WERI-Rb-1 (cell line): ENCODE measurements around the gene OR13D1.
"Not testable (repeated sequence)": the region's sequence is repeated elsewhere in the genome, so short reads cannot be mapped to it uniquely, and the experiment has no call there.

Experiments used
- DNase-seq: peaks from one replicate; pipeline ENCODE4 v3.0.0-alpha.2; 2020
- H3K27ac ChIP-seq: fragments of 250-450 bp; sonication (Bioruptor Pico); 2 replicates; pipeline ENCODE4 v1.5.1; 2020; ENCODE audit warnings: mild to moderate bottlenecking, moderate library complexity
- H3K27me3 ChIP-seq: fragments of 250-450 bp; sonication (Bioruptor Pico); 2 replicates; pipeline ENCODE4 v1.5.1; 2021; ENCODE audit warnings: mild to moderate bottlenecking, low read depth, moderate library complexity; ENCODE audit not compliant: insufficient read depth, severe bottlenecking
- H3K36me3 ChIP-seq: fragments of 250-450 bp; sonication (Bioruptor Pico); 2 replicates; pipeline ENCODE4 v1.5.1; 2020; ENCODE audit warnings: mild to moderate bottlenecking, moderate library complexity
- H3K4me3 ChIP-seq: 2 replicates; pipeline ENCODE4 v1.5.1; 2011; ENCODE audit warnings: low read depth, mild to moderate bottlenecking, control low read depth, low read length
- H3K9me3 ChIP-seq: fragments of 250-450 bp; sonication (Bioruptor Pico); 2 replicates; pipeline ENCODE4 v1.5.1; 2021; ENCODE audit warnings: mild to moderate bottlenecking, moderate library complexity; ENCODE audit not compliant: severe bottlenecking
- CTCF ChIP-seq: IDR thresholded peaks from 2 replicates; pipeline ENCODE4 v1.5.1; 2011; ENCODE audit warnings: low read depth, mild to moderate bottlenecking, control low read depth, inconsistent platforms, low read length

Gene OR13D1

GRCh38 chr9:104700306-104700705 lies 6.0 kb downstream of the OR13D1 start:
- no peaks in the 10 kb centered on the region for H3K36me3 ChIP-seq
- no peaks in the 10 kb centered on the region for H3K27me3 ChIP-seq
- TF ChIP-seq CTCF = no peak
- no peak for DNase-seq
- no peak overlapping the region for H3K27ac ChIP-seq
- no peak overlapping the region for H3K4me3 ChIP-seq
- H3K9me3 ChIP-seq = no peaks in the 10 kb centered on the region

GRCh38 chr9:104708737-104709136 lies 14.4 kb downstream of the OR13D1 start:
- not testable (repeated sequence) for H3K27me3 ChIP-seq

GRCh38 chr9:104711604-104712003 lies 17.3 kb downstream of the OR13D1 start:
- DNase-seq = no peak
- no peak for TF ChIP-seq CTCF
- Histone ChIP-seq H3K27ac (no peak overlapping the region), H3K9me3 (peaks cover 3% of the 10 kb centered on the region), H3K4me3 (no peak overlapping the region), H3K36me3 (no peaks in the 10 kb centered on the region), H3K27me3 (no peaks in the 10 kb centered on the region)

More at GRCh38 chr9:104708737-104709136, 14.4 kb downstream of the OR13D1 start:
- not testable (repeated sequence) for H3K4me3 ChIP-seq, H3K36me3 ChIP-seq, H3K27ac ChIP-seq, H3K9me3 ChIP-seq, DNase-seq

- no peak for TF ChIP-seq CTCF
- Histone ChIP-seq H3K4me3 (no peak overlapping the region), H3K36me3 (no peaks in the 10 kb centered on the region), H3K27ac (no peak overlapping the region), H3K27me3 (no peaks in the 10 kb centered on the region), H3K9me3 (no peaks in the 10 kb centered on the region)
- no peak for DNase-seq
Measured at GRCh38 chr9:104725014-104725413, 30.7 kb downstream of the OR13D1 start.

- TF ChIP-seq CTCF = no peak
- H3K4me3 ChIP-seq = no peak overlapping the region
- DNase-seq = no peak
- H3K9me3 ChIP-seq = no peaks in the 10 kb centered on the region
- no peaks in the 10 kb centered on the region for H3K36me3 ChIP-seq
- no peaks in the 10 kb centered on the region for H3K27me3 ChIP-seq
- H3K27ac ChIP-seq = no peak overlapping the region
Measured at GRCh38 chr9:104738452-104738851, 44.1 kb downstream of the OR13D1 start.

- no peak for DNase-seq
- H3K36me3 ChIP-seq = no peaks in the 10 kb centered on the region
- no peaks in the 10 kb centered on the region for H3K27me3 ChIP-seq
- no peaks in the 10 kb centered on the region for H3K9me3 ChIP-seq
- H3K27ac ChIP-seq = no peak overlapping the region
- no peak for TF ChIP-seq CTCF
- H3K4me3 ChIP-seq = no peak overlapping the region
Measured at GRCh38 chr9:104740621-104741020, 46.3 kb downstream of the OR13D1 start.
